ENCODE measurements around the gene ABI1.

ABI1 gene

DNA sequence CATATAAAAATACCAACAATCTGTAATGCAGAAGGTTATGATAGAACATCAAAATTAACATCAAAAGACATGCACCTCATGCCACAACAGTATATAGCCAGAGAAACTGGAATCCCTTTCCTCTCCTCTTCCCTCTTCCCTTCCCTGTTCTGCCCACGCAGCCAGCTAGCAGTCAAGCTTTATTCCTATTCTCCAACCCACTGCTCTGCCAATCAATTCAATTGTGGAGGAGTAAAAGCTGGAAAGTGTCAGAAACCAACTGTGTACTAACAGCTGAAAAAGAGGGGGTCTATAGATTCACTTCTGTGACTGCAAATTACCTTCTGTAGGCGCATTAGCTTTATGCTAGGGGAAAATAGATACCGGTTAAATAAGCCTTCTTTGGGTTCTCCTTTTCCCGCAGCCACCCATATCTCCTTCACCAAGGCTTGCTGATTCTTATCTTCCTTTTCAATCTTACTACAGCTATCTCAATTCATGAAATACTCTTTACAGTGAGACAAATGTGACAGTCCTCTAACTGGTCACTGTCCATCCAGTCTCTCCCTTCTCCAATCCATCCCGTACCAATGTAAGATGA lies 16.3 kb downstream of the ABI1 start:
- no peak for TF ChIP-seq CTCF (IDR thresholded peaks at IDR 0.05)
- DNase-seq (ENCODE audit: low spot score) = no peak
- H3K4me3 ChIP-seq = no peak overlapping the region
- H3K27ac ChIP-seq = no peak overlapping the region

GRCh38 chr10:26843736-26844135 lies 17.0 kb downstream of the ABI1 start:
- no peak for TF ChIP-seq CTCF (IDR thresholded peaks at IDR 0.05)
- H3K27ac ChIP-seq = no peak overlapping the region
- no peak for DNase-seq (ENCODE audit: low spot score)
- no peak overlapping the region for H3K4me3 ChIP-seq

GRCh38 chr10:26841733-26842317 lies 18.9 kb downstream of the ABI1 start:
- no peak for DNase-seq (ENCODE audit: low spot score)
- no peak overlapping the region for H3K27ac ChIP-seq
- H3K4me3 ChIP-seq = no peak overlapping the region
- no peak for TF ChIP-seq CTCF (IDR thresholded peaks at IDR 0.05)

DNA sequence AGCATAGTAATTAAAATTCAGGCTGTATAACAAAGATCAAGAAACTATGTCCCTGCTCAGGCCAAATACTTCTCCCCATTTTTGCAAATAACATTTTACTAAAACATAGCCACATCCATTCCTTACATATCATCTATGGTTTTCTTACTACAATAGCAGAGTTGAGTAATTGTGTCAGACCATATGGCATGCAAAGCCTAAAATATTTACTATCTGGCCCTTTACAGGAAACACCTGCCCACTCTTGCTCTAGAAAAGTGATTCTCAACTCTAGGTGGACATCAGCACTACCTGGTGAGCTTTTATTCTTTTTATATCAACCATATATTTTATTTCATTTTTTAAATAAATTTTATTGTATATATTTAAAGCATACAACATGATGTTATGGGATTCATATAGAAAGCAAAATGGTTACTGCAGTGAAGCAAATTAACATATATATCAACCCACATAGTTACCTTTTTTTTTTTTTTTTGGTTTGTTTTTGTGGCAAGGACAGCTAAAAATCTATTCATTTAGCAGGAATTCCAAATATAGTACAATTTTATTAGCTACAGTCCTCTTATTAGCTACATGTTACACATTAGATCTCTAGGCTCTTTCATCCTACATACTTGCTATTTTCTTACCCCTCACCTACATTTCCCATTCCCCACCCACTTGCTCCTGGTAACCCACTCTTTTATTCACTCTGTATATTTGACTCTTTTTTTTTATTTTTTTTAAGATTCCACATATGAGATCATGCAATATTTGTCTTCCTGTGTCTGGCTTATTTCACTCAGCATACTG lies 19.6 kb downstream of the ABI1 start:
- no peak overlapping the region for H3K4me3 ChIP-seq
- DNase-seq (ENCODE audit: low spot score) = no peak
- H3K27ac ChIP-seq = no peak overlapping the region
- TF ChIP-seq CTCF (IDR thresholded peaks at IDR 0.05) = no peak

GRCh38 chr10:26839966-26840627 lies 20.7 kb downstream of the ABI1 start:
- Histone ChIP-seq H3K27ac (no peak overlapping the region), H3K4me3 (no peak overlapping the region)
- no peak for TF ChIP-seq CTCF (IDR thresholded peaks at IDR 0.05)
- DNase-seq (ENCODE audit: low spot score) = no peak

DNA sequence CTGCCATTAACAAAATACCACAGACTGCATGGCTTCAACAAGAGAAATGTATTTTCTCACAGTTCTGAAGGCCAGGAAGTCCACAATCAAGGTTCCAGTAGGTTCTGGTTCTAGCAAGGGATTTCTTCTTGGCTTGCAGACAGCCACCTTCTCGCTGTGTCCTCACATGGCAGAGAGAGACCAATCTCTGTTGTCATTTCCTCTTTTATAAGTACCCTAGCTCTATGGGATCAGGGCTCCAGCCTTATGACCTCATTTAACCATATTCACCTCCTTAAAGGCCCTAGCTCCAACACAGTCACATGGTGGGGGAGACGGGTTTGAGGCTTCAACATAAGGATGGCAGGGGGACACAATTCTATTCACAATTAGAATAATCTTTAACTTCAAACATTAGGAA lies 23.6 kb downstream of the ABI1 start:
- Histone ChIP-seq H3K4me3 (no peak overlapping the region), H3K27ac (no peak overlapping the region)
- TF ChIP-seq CTCF (IDR thresholded peaks at IDR 0.05) = no peak
- DNase-seq (ENCODE audit: low spot score) = no peak
